Liver (tissue), 9 donors: ENCODE data around the gene AFAP1. TPM values are rescaled to one million over a fixed set of nuclear protein-coding genes. Genes with fewer than 3 reads are reported as not detected.

ENCODE experiments used
- DNase-seq: peaks from one replicate; pipeline ENCODE4 v3.0.0-alpha.2; 2017; ENCODE audit warnings: low spot score
- H3K27ac ChIP-seq, 2 donors: one replicate each; pipeline ENCODE4 v1.7.0; 2013; ENCODE audit warnings: inconsistent platforms in 2 of 2, low read length in 2 of 2, control low read depth in 1 of 2, low read depth in 1 of 2, mild to moderate bottlenecking in 1 of 2
- H3K27me3 ChIP-seq, 4 donors: one replicate each; pipeline versions ENCODE4 v1.6.1 to v1.7.0; 2013; ENCODE audit warnings: low read length in 3 of 4, inconsistent platforms in 1 of 4, mild to moderate bottlenecking in 1 of 4, moderate library complexity in 1 of 4; ENCODE audit not compliant: control insufficient read depth in 4 of 4, insufficient read depth in 4 of 4
- H3K36me3 ChIP-seq, 4 donors: one replicate each; pipeline versions ENCODE4 v1.6.1 to v1.7.0; 2013; ENCODE audit warnings: low read length in 3 of 4, mild to moderate bottlenecking in 3 of 4, low read depth in 1 of 4, moderate library complexity in 1 of 4; ENCODE audit not compliant: control insufficient read depth in 4 of 4, insufficient read depth in 3 of 4
- H3K4me1 ChIP-seq, 4 donors: one replicate each; pipeline versions ENCODE4 v1.6.1 to v1.7.0; 2013; ENCODE audit warnings: low read length in 3 of 4, mild to moderate bottlenecking in 3 of 4, moderate library complexity in 1 of 4; ENCODE audit not compliant: control insufficient read depth in 4 of 4, insufficient read depth in 4 of 4
- H3K4me3 ChIP-seq, 3 donors: one replicate each; pipeline versions ENCODE4 v1.6.1 to v1.7.0; 2013; ENCODE audit warnings: low read length in 3 of 3, control low read depth in 1 of 3, low read depth in 1 of 3, mild to moderate bottlenecking in 1 of 3
- H3K9ac ChIP-seq, 2 donors: one replicate each; pipeline ENCODE4 v1.7.0; 2013; ENCODE audit warnings: low read length in 2 of 2, mild to moderate bottlenecking in 2 of 2, moderate library complexity in 2 of 2, control low read depth in 1 of 2, low read depth in 1 of 2
- H3K9me3 ChIP-seq, 4 donors: one replicate each; pipeline versions ENCODE4 v1.6.1 to v1.7.0; 2013; ENCODE audit warnings: low read length in 3 of 4; ENCODE audit not compliant: control insufficient read depth in 4 of 4
- ATF3 ChIP-seq: IDR thresholded peaks from 2 replicates; pipeline ENCODE4 v1.6.1; 2016; ENCODE audit warnings: antibody characterized with exemption
- CTCF ChIP-seq: fragments of 150-350 bp; IDR thresholded peaks from 2 replicates; pipeline ENCODE4 v1.5.1; 2017; ENCODE audit warnings: improper control_type of control experiment, low read depth, low read length; ENCODE audit not compliant: missing input control
- EGR1 ChIP-seq, 2 donors: IDR thresholded peaks; 2 replicates each; pipeline ENCODE4 v1.6.1; 2016 to 2018; ENCODE audit warnings: antibody characterized with exemption in 2 of 2, low read depth in 2 of 2
- FOXA1 ChIP-seq: IDR thresholded peaks from 2 replicates; pipeline ENCODE4 v1.6.1; 2016; ENCODE audit warnings: antibody characterized with exemption
- FOXA2 ChIP-seq: IDR thresholded peaks from 2 replicates; pipeline ENCODE4 v1.6.1; 2016; ENCODE audit warnings: antibody characterized with exemption
- GABPA ChIP-seq, 2 donors: IDR thresholded peaks in 1 of 2; conservative IDR thresholded peaks in 1 of 2; 2 replicates each; pipeline ENCODE4 v1.6.1; 2016; ENCODE audit warnings: antibody characterized with exemption in 2 of 2, mild to moderate bottlenecking in 1 of 2, moderate library complexity in 1 of 2
- HNF4A ChIP-seq, 2 donors: conservative IDR thresholded peaks; 2 replicates each; pipeline ENCODE4 v1.6.1; 2016; ENCODE audit warnings: antibody characterized with exemption in 2 of 2, mild to moderate bottlenecking in 2 of 2
- HNF4G ChIP-seq: IDR thresholded peaks from 2 replicates; pipeline ENCODE4 v1.6.1; 2016; ENCODE audit warnings: antibody characterized with exemption
- JUND ChIP-seq, 2 donors: IDR thresholded peaks; 2 replicates each; pipeline ENCODE4 v1.6.1; 2016; ENCODE audit warnings: antibody characterized with exemption in 2 of 2
- NR2F2 ChIP-seq: IDR thresholded peaks from 2 replicates; pipeline ENCODE4 v1.6.1; 2016; ENCODE audit warnings: antibody characterized with exemption
- RAD21 ChIP-seq, 2 donors: IDR thresholded peaks; 2 replicates each; pipeline ENCODE4 v1.6.1; 2016; ENCODE audit warnings: antibody characterized with exemption in 2 of 2, mild to moderate bottlenecking in 2 of 2
- RXRA ChIP-seq, 2 donors: IDR thresholded peaks; 2 replicates each; pipeline ENCODE4 v1.6.1; 2017 to 2018; ENCODE audit warnings: antibody characterized with exemption in 2 of 2, mild to moderate bottlenecking in 1 of 2
- SP1 ChIP-seq: IDR thresholded peaks from 2 replicates; pipeline ENCODE4 v1.6.1; 2018; ENCODE audit warnings: antibody characterized with exemption, mild to moderate bottlenecking
- TAF1 ChIP-seq: conservative IDR thresholded peaks from 2 replicates; pipeline ENCODE4 v1.6.1; 2016; ENCODE audit warnings: antibody characterized with exemption, mild to moderate bottlenecking
- YY1 ChIP-seq: IDR thresholded peaks from 2 replicates; pipeline ENCODE4 v1.6.1; 2016; ENCODE audit warnings: antibody characterized with exemption, mild to moderate bottlenecking
- WGBS: extraction: QIAGEN DNeasy Blood & Tissue Kit; methylation state at CpG from one replicate; pipeline ENCODE4 v1.1.7; 2013; 5-methylcytosine and 5-hydroxymethylcytosine counted together
- polyA plus RNA-seq, 2 donors: library from polyadenylated mRNA; stranded (reverse) in 1 of 2; unstranded in 1 of 2; fragments of 200-250 nt in 1 of 2; fragments of >200 nt in 1 of 2; fragmentation: Nextera tagmentation in 1 of 2; extraction: Ambion mirVana in 1 of 2; gene quantifications; one replicate each; pipeline versions ENCODE4 v1.2.1 to v1.2.3, GENCODE V29; 2013 to 2015
- total RNA-seq, 2 donors: library from RNA; depleted of rRNA; stranded (reverse); fragments of >200 nt; gene quantifications; one replicate each; pipeline ENCODE4 v1.2.3, GENCODE V29; 2014
- TF ChIP-seq, protein P1 (sequence below): IDR thresholded peaks from 2 replicates; pipeline ENCODE4 v1.6.1; 2016; ENCODE audit warnings: antibody characterized with exemption
- TF ChIP-seq, protein P2 (sequence below): IDR thresholded peaks from 2 replicates; pipeline ENCODE4 v1.6.1; 2016; ENCODE audit warnings: antibody characterized with exemption
- TF ChIP-seq, protein P3 (sequence below): IDR thresholded peaks from 2 replicates; pipeline ENCODE4 v1.6.1; 2016; ENCODE audit warnings: antibody characterized with exemption, mild to moderate bottlenecking
- donor health status: healthy.
- donor health status: healthy.
- donor health status: healthy.
- donor health status: healthy.
- donor health status: healthy.

The AFAP1 gene
- total and polyA plus RNA-seq, 4 donors = 0.40 to 3.2 (median 1.6) TPM

- Histone ChIP-seq H3K36me3 (no peaks in the 10 kb centered on the region), H3K4me3 (no peak overlapping the region), H3K9ac (no peak overlapping the region), H3K27ac (no peak overlapping the region), H3K27me3 (no peaks in the 10 kb centered on the region), H3K9me3 (no peaks in the 10 kb centered on the region), H3K4me1 (no peaks in the 10 kb centered on the region)
- no peak for TF ChIP-seq YY1
- 96% methylated on average over 1 of the region's 1 CpG for WGBS
- DNase-seq = no peak
Observed at GRCh38 chr4:7873881-7874280, 65.8 kb downstream of the AFAP1 start.

- H3K9ac ChIP-seq = no peak overlapping the region
- no peak overlapping the region for H3K27ac ChIP-seq
- DNase-seq = no peak
- H3K27me3 ChIP-seq = no peaks in the 10 kb centered on the region
- no peaks in the 10 kb centered on the region for H3K4me1 ChIP-seq
- WGBS = 68% methylated on average over 4 of the region's 4 CpGs
- no peaks in the 10 kb centered on the region for H3K9me3 ChIP-seq
- no peaks in the 10 kb centered on the region for H3K36me3 ChIP-seq
- no peak overlapping the region for H3K4me3 ChIP-seq
- TF ChIP-seq, protein P1, sequence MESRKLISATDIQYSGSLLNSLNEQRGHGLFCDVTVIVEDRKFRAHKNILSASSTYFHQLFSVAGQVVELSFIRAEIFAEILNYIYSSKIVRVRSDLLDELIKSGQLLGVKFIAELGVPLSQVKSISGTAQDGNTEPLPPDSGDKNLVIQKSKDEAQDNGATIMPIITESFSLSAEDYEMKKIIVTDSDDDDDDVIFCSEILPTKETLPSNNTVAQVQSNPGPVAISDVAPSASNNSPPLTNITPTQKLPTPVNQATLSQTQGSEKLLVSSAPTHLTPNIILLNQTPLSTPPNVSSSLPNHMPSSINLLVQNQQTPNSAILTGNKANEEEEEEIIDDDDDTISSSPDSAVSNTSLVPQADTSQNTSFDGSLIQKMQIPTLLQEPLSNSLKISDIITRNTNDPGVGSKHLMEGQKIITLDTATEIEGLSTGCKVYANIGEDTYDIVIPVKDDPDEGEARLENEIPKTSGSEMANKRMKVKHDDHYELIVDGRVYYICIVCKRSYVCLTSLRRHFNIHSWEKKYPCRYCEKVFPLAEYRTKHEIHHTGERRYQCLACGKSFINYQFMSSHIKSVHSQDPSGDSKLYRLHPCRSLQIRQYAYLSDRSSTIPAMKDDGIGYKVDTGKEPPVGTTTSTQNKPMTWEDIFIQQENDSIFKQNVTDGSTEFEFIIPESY = no peak
- no peak for TF ChIP-seq HNF4A (conservative IDR thresholded peaks at IDR 0.05)
- TF ChIP-seq YY1 = no peak
- TF ChIP-seq RAD21 (IDR thresholded peaks at IDR 0.05) = no peak
- TF ChIP-seq GABPA (IDR thresholded peaks at IDR 0.05 in 1 of 2, conservative IDR thresholded peaks at IDR 0.05 in 1 of 2) = no peak
- TF ChIP-seq ATF3 = no peak
- no peak for TF ChIP-seq JUND (IDR thresholded peaks at IDR 0.05)
- no peak for TF ChIP-seq NR2F2
- TF ChIP-seq HNF4G = no peak
- no peak for TF ChIP-seq FOXA2
- TF ChIP-seq FOXA1 = no peak
- TF ChIP-seq EGR1 (IDR thresholded peaks at IDR 0.05; ENCODE audit: low read depth in 2 of 2) = no peak
- TF ChIP-seq, protein P2, sequence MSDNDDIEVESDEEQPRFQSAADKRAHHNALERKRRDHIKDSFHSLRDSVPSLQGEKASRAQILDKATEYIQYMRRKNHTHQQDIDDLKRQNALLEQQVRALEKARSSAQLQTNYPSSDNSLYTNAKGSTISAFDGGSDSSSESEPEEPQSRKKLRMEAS = no peak
- no peak for TF ChIP-seq SP1
- no peak for TF ChIP-seq TAF1
- TF ChIP-seq, protein P3, sequence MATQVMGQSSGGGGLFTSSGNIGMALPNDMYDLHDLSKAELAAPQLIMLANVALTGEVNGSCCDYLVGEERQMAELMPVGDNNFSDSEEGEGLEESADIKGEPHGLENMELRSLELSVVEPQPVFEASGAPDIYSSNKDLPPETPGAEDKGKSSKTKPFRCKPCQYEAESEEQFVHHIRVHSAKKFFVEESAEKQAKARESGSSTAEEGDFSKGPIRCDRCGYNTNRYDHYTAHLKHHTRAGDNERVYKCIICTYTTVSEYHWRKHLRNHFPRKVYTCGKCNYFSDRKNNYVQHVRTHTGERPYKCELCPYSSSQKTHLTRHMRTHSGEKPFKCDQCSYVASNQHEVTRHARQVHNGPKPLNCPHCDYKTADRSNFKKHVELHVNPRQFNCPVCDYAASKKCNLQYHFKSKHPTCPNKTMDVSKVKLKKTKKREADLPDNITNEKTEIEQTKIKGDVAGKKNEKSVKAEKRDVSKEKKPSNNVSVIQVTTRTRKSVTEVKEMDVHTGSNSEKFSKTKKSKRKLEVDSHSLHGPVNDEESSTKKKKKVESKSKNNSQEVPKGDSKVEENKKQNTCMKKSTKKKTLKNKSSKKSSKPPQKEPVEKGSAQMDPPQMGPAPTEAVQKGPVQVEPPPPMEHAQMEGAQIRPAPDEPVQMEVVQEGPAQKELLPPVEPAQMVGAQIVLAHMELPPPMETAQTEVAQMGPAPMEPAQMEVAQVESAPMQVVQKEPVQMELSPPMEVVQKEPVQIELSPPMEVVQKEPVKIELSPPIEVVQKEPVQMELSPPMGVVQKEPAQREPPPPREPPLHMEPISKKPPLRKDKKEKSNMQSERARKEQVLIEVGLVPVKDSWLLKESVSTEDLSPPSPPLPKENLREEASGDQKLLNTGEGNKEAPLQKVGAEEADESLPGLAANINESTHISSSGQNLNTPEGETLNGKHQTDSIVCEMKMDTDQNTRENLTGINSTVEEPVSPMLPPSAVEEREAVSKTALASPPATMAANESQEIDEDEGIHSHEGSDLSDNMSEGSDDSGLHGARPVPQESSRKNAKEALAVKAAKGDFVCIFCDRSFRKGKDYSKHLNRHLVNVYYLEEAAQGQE = no peak
- TF ChIP-seq RXRA (IDR thresholded peaks at IDR 0.05) = no peak
- TF ChIP-seq CTCF = no peak
Observed at GRCh38 chr4:7872264-7872771, 67.3 kb downstream of the AFAP1 start.
